Panc1 (cell line): ENCODE measurements around the gene C1orf159. TPM values are rescaled to one million over a fixed set of nuclear protein-coding genes. Genes with fewer than 3 reads are reported as not detected.

Source experiments
- ATAC-seq: fragments of 200-7000 bp; cut with Tn5 transposase; 2 replicates; pipeline ENCODE4 v1.9.1; 2020; ENCODE audit warnings: mild to moderate bottlenecking, moderate library complexity
- BruUV-seq: library from RNA; stranded (reverse); fragments of 400-500 nt; replicated peaks from 2 replicates; lab custom pipeline; 2021; lab: Mats Ljungman, UMichigan
- CTCF ChIA-PET: fragments of 300-600 bp; sonication (Branson Sonifier 250); formaldehyde crosslinking; loops from one replicate; lab custom pipeline; 2022; ENCODE audit warnings: antibody characterized with exemption; lab: Charles Lee
- POLR2A ChIA-PET: fragments of 300-600 bp; sonication (Branson Sonifier 250); formaldehyde crosslinking; loops from one replicate; lab custom pipeline; 2022; ENCODE audit warnings: antibody characterized with exemption; lab: Charles Lee
- DNase-seq: peaks from one replicate; pipeline ENCODE4 v3.0.0-alpha.2; 2010; ENCODE audit warnings: low read depth, low spot score
- H3K27ac ChIP-seq: 2 replicates; pipeline ENCODE4 v1.5.1; 2011; ENCODE audit warnings: mild to moderate bottlenecking, low read length, inconsistent platforms
- H3K27me3 ChIP-seq: fragments of 200-500 bp; sonication (Bioruptor generic); 2 replicates; pipeline ENCODE4 v1.6.0; 2014; ENCODE audit warnings: low read length, inconsistent platforms; ENCODE audit not compliant: control insufficient read depth, insufficient read depth
- H3K36me3 ChIP-seq: fragments of 200-500 bp; sonication (Bioruptor generic); 2 replicates; pipeline ENCODE4 v1.5.1; 2014; ENCODE audit warnings: inconsistent platforms, mild to moderate bottlenecking, low read length, moderate library complexity; ENCODE audit not compliant: control insufficient read depth, insufficient read depth
- H3K4me1 ChIP-seq: 2 replicates; pipeline ENCODE4 v1.5.1; 2011; ENCODE audit warnings: inconsistent platforms, mild to moderate bottlenecking, low read length, moderate library complexity; ENCODE audit not compliant: control insufficient read depth, insufficient read depth
- H3K4me3 ChIP-seq, 2 experiments: 2 replicates each; pipeline ENCODE4 v1.5.1; 2011 to 2012; ENCODE audit warnings: low read depth in 2 of 2, low read length in 2 of 2, mild to moderate bottlenecking in 2 of 2, inconsistent platforms in 1 of 2, moderate library complexity in 1 of 2
- H3K9me3 ChIP-seq: fragments of 200-500 bp; sonication (Bioruptor generic); 2 replicates; pipeline ENCODE4 v1.5.1; 2014; ENCODE audit warnings: low read depth, mild to moderate bottlenecking, inconsistent platforms, low read length, moderate library complexity; ENCODE audit not compliant: control insufficient read depth, insufficient read depth
- CTCF ChIP-seq: fragments of 450-650 bp; IDR thresholded peaks from 2 replicates; pipeline ENCODE4 v1.5.1; 2017; ENCODE audit warnings: mild to moderate bottlenecking
- POLR2AphosphoS5 ChIP-seq: IDR thresholded peaks from 2 replicates; pipeline ENCODE4 v1.6.1; 2012; ENCODE audit warnings: mild to moderate bottlenecking, low read depth, low read length, moderate library complexity
- REST ChIP-seq, 2 experiments: IDR thresholded peaks; 2 replicates each; pipeline ENCODE4 v1.6.1; 2011 to 2012; ENCODE audit warnings: low read depth in 2 of 2, control low read depth in 1 of 2, low read length in 1 of 2, mild to moderate bottlenecking in 1 of 2, moderate library complexity in 1 of 2; ENCODE audit not compliant: insufficient read depth in 1 of 2
- SIN3A ChIP-seq: IDR thresholded peaks from 2 replicates; pipeline ENCODE4 v1.6.1; 2012; ENCODE audit warnings: low read depth, mild to moderate bottlenecking, low read length, moderate library complexity, borderline replicate concordance; ENCODE audit not compliant: insufficient read depth
- TCF7L2 ChIP-seq: IDR thresholded peaks from 2 replicates; pipeline ENCODE4 v1.6.1; 2011; ENCODE audit warnings: mild to moderate bottlenecking, low read depth, low read length, inconsistent platforms
- in situ Hi-C: cut with HindIII; loops from 2 replicates; pipeline ENCODE4 v1.10.0; 2016; ENCODE audit warnings: low sequenced_read_pairs, low pct_unique_long_range_greater_than_20kb
- intact Hi-C: fragments of 100-400 bp; cut with micrococcal nuclease; formaldehyde crosslinking; loops from one replicate; pipeline ENCODE4 v1.10.0; 2022; ENCODE audit not compliant: unreplicated experiment
- total RNA-seq: library from RNA; stranded (reverse); gene quantifications from one replicate; pipeline ENCODE4 v1.2.1, GENCODE V29; 2021; ENCODE audit not compliant: unreplicated experiment

The C1orf159 gene
- total RNA-seq, 1 experiment from 2014 or later, result 28.8 TPM

GRCh38 chr1:1033731-1034438, 82.0 kb downstream of the C1orf159 start:
- no peak for ATAC-seq
- H3K27me3 ChIP-seq, result no peaks in the 10 kb centered on the region
- ChIA-PET CTCF (no interaction called here), POLR2A (no interaction called here)
- BruUV-seq, result no TSS peak
- no peaks in the 10 kb centered on the region for H3K4me1 ChIP-seq
- DNase-seq, result no peak
- no peak overlapping the region for H3K4me3 ChIP-seq
- H3K36me3 ChIP-seq, result no peaks in the 10 kb centered on the region
- TF ChIP-seq REST (IDR thresholded peaks at IDR 0.05; ENCODE audit: insufficient read depth in 1 of 2, low read depth in 2 of 2, low read length in 1 of 2) (no peak), POLR2AphosphoS5 (no peak), TCF7L2 (no peak), CTCF (no peak), SIN3A (no peak)
- intact Hi-C loops (no loop called here), in situ Hi-C loops (no loop called here)
- H3K9me3 ChIP-seq, result no peaks in the 10 kb centered on the region
- no peak overlapping the region for H3K27ac ChIP-seq

- intact Hi-C loops, result no loop called here
- TF ChIP-seq TCF7L2 (no peak), CTCF (peak; percentile 69; the same call in 1 of the 2 replicates), POLR2AphosphoS5 (no peak), REST (IDR thresholded peaks at IDR 0.05; ENCODE audit: insufficient read depth in 1 of 2, low read depth in 2 of 2, low read length in 1 of 2) (no peak)
- Histone ChIP-seq H3K36me3 (no peaks in the 10 kb centered on the region), H3K27ac (no peak overlapping the region), H3K4me1 (no peaks in the 10 kb centered on the region), H3K9me3 (no peaks in the 10 kb centered on the region), H3K27me3 (no peaks in the 10 kb centered on the region), H3K4me3 (no peak overlapping the region)
- CTCF ChIA-PET, result no interaction called here
- BruUV-seq, result no TSS peak
- POLR2A ChIA-PET, result no interaction called here
- DNase-seq, result no peak
- in situ Hi-C loops, result no loop called here
- ATAC-seq, result peak; percentile 60
Measured at GRCh38 chr1:1033009-1033587, 82.8 kb downstream of the C1orf159 start.
